ENCODE results near the gene CKMT2. TPM values are rescaled to one million over a fixed set of nuclear protein-coding genes. Genes with fewer than 3 reads are reported as not detected.
"Not testable (repeated sequence)": the region's sequence is repeated elsewhere in the genome, so short reads cannot be mapped to it uniquely, and the experiment has no call there.

The CKMT2 gene
- total RNA-seq, 1 donor from 2014 or later, result 2.6 TPM

DNA sequence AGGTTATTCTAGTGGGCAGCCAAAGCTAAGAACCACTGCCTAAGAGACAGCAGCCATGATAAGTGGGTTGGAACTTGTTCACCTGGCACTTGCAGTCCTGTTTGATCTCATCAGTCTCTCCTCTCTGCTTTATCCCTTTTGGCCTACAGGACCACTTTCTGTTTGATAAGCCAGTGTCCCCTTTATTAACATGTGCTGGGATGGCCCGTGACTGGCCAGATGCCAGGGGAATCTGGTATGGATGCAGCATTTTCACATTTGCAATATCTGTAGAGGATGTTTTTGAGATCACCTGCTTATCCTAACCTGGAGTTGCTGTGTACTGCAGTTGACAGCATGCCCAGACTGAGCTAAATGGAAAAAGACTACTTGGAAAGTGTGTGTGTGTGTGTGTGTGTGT is 23.6 kb downstream of the CKMT2 start:
- Mint-ChIP-seq H3K36me3 (peaks cover 29% of the 10 kb centered on the region), H3K27ac (no peak overlapping the region), H3K4me3 (no peak overlapping the region), H3K27me3 (ENCODE audit: low read depth) (no peaks in the 10 kb centered on the region), H3K4me1 (no peaks in the 10 kb centered on the region), H3K9me3 (peaks cover 21% of the 10 kb centered on the region)
- no peak for DNase-seq (ENCODE audit: low spot score in 2 of 2, unreplicated experiment in 2 of 2)
- TF ChIP-seq, protein P1, sequence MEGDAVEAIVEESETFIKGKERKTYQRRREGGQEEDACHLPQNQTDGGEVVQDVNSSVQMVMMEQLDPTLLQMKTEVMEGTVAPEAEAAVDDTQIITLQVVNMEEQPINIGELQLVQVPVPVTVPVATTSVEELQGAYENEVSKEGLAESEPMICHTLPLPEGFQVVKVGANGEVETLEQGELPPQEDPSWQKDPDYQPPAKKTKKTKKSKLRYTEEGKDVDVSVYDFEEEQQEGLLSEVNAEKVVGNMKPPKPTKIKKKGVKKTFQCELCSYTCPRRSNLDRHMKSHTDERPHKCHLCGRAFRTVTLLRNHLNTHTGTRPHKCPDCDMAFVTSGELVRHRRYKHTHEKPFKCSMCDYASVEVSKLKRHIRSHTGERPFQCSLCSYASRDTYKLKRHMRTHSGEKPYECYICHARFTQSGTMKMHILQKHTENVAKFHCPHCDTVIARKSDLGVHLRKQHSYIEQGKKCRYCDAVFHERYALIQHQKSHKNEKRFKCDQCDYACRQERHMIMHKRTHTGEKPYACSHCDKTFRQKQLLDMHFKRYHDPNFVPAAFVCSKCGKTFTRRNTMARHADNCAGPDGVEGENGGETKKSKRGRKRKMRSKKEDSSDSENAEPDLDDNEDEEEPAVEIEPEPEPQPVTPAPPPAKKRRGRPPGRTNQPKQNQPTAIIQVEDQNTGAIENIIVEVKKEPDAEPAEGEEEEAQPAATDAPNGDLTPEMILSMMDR (IDR thresholded peaks at IDR 0.05; ENCODE audit: unreplicated experiment), result no peak

DNA sequence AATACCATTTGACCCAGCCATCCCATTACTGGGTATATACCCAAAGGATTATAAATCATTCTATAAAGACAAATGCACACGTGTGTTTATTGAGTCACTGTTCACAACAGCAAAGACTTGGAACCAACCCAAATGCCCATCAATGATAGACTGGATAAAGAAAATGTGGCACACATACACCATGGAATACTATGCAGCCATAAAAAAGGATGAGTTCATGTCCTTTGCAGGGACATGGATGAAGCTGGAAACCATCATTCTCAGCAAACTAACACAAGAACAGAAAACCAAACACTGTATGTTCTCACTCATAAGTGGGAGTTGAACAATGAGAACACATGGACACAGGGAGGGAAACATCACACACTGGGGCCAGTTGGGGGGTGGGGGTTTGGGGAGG is 29.7 kb downstream of the CKMT2 start:
- DNase-seq (ENCODE audit: low spot score in 2 of 2, unreplicated experiment in 2 of 2); H3K27ac Mint-ChIP-seq; H3K4me1 Mint-ChIP-seq; H3K4me3 Mint-ChIP-seq; H3K27me3 Mint-ChIP-seq (ENCODE audit: low read depth): not testable (repeated sequence)
- H3K36me3 Mint-ChIP-seq, result peaks cover 49% of the 10 kb centered on the region
- H3K9me3 Mint-ChIP-seq, result peaks cover 35% of the 10 kb centered on the region

DNA sequence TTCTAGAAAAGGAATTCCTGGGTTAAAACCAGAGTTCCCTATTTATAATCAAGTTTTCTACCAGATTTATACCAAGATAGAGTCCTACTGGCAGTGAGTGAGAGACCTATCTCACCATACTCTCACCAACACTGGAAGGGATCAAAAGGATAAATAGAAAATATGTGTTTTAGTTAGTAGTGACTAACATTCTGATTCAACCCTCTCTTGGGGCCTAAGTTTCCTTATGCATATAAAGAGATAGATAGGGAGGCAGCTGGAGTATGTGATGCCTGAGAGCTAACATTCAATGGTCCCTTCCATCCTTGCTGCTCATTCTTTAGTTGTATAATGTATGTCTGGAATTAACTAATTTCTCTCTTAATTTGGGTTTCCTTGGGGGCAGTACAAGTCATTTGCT is 32.0 kb downstream of the CKMT2 start:
- Mint-ChIP-seq H3K27ac (no peak overlapping the region), H3K9me3 (peaks cover 28% of the 10 kb centered on the region), H3K36me3 (peaks cover 38% of the 10 kb centered on the region), H3K4me1 (peaks cover 11% of the 10 kb centered on the region), H3K4me3 (no peak overlapping the region), H3K27me3 (ENCODE audit: low read depth) (no peaks in the 10 kb centered on the region)
- TF ChIP-seq, protein P1 (IDR thresholded peaks at IDR 0.05; ENCODE audit: unreplicated experiment), result no peak
- DNase-seq (ENCODE audit: low spot score in 2 of 2, unreplicated experiment in 2 of 2), result no peak

DNA sequence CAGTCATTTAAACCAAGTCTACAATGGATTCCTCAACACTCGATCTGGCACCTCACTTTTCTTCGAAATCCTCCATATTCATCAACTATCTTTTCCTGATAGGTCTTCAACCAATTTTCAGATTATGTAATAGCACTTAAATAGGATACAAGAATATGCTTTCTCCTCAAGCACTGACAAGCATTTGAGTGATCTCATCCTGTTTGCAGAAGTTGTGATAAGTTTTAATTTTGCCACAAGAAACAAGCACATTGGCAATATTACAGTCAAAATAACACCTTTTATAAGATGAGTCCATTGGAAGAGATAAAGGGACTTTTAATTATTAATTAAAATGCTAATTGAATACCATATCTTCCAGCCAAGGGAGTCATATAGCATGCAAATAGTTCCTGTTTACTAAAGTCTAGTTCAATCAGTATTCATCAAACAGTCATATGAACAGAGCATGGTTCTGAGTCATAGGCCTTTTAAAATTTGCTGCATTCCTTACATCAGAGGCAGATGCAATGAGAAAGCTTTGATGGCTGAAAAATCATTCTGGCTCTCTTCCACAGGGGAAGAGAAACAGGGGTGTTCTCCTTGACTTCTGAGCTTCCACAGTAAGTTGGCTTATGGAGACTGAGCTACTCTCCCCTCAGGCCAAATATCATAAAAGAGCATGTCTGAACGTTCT is 35.5 kb downstream of the CKMT2 start:
- no peak overlapping the region for H3K4me3 Mint-ChIP-seq
- peaks cover 29% of the 10 kb centered on the region for H3K9me3 Mint-ChIP-seq
- peaks cover 11% of the 10 kb centered on the region for H3K4me1 Mint-ChIP-seq
- TF ChIP-seq, protein P1 (IDR thresholded peaks at IDR 0.05; ENCODE audit: unreplicated experiment), result no peak
- H3K36me3 Mint-ChIP-seq, result peaks cover 36% of the 10 kb centered on the region
- H3K27me3 Mint-ChIP-seq (ENCODE audit: low read depth), result no peaks in the 10 kb centered on the region
- H3K27ac Mint-ChIP-seq, result peak overlapping the region; percentile 5
- DNase-seq (ENCODE audit: low spot score in 2 of 2, unreplicated experiment in 2 of 2), result no peak

DNA sequence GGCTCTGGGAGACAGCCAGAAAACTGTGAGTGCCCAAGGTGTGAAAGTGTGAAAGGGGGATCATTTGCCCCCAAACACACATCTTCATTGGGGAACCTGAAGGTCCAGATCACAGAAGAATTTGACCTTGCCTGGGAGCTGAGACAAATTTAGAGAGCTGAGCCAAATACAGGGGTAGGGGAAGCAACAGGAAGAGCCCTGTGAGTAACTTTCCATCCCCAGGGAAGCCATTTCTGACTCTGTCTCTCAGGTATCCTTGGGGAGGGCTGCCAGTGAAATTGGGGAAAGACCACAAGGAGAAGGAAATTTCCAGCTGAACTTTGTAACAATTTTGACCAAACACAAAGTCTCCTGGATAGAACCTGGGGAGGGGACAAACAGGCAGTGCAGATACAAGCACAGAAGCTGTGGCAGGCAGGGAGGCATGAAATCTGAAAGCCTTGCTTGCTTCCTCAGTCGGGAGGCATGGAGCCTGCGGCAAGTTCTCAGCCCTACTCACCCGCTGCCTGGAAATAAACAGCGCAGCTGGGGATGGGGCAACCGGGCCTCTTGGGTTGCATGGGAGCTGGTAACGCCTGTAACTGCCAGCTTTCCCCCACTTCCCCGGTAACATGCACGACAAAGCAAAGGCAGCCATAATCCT is 36.8 kb downstream of the CKMT2 start:
- Mint-ChIP-seq H3K9me3 (peaks cover 41% of the 10 kb centered on the region), H3K27me3 (ENCODE audit: low read depth) (no peaks in the 10 kb centered on the region), H3K36me3 (peaks cover 41% of the 10 kb centered on the region), H3K4me1 (peaks cover 11% of the 10 kb centered on the region), H3K4me3 (no peak overlapping the region), H3K27ac (peak overlapping the region; percentile 51)
- no peak for DNase-seq (ENCODE audit: low spot score in 2 of 2, unreplicated experiment in 2 of 2)
- TF ChIP-seq, protein P1 (IDR thresholded peaks at IDR 0.05; ENCODE audit: unreplicated experiment), result no peak

DNA sequence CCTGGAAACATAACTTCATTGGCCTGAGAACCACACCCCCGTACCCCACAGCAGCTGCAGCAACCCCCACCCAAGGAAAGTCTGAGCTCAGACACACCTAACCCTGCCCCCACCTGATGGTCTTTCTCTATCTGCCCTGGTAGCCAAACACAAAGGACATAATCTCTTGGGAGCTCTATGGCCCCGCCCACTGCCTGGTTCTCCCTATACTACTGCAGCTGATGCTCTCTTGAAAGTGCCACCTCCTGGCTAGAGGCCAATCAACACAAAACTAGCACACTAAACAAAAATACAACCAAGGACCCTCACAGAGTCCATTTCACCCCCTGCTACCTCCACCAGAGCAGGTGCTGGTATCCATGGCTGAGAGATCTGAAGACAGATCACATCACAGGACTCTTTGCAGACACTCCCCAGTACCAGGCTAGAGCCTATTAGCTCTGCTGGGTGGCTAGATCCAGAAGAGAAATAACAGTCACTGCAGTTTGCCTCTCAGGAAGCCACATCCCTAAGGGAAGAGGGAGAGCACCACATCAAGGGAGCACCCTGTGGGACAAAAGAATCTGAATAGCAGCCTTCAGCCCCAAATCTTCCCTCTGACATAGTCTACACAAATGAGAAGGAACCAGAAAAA is 37.4 kb downstream of the CKMT2 start:
- not testable (repeated sequence) for H3K27me3 Mint-ChIP-seq (ENCODE audit: low read depth); H3K4me3 Mint-ChIP-seq; H3K27ac Mint-ChIP-seq; DNase-seq (ENCODE audit: low spot score in 2 of 2, unreplicated experiment in 2 of 2)
- peaks cover 47% of the 10 kb centered on the region for H3K36me3 Mint-ChIP-seq
- peaks cover 48% of the 10 kb centered on the region for H3K9me3 Mint-ChIP-seq
- H3K4me1 Mint-ChIP-seq, result peaks cover 11% of the 10 kb centered on the region

Data from mesothelial cell of epicardium (in vitro differentiated cells).